Measurements from ENCODE around the gene CHST15.
A peak's percentile ranks its signal among the peaks of the same experiment; 100 is the strongest.

CHST15 gene

DNA sequence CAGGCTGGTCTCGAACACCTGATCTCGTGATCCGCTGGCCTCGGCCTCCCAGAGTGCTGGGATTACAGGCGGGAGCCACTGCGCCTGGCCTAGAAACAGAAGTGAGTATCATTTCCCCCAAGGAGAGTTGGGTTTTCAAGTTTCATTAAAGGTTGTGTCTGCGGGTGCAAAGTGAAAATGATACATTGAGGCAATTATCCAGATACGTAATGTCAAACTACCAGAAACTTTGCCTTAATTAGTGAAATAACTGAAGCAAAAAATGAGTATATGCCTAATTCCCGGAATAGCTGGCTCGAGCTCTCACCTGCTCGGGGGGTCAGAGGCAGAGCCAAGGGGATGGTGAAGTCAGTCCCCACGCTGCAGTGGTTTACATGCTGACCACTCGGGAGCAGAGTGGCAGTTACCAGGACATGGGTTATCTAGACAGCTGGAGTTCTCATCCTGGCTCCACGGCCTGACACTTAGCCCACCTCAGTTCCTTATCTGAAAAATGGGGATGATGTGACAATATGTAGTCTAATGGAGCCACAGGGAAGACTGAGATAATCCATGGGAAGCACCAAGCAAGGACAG, 25.5 kb downstream of the CHST15 start:
- no peak overlapping the region for H2AFZ ChIP-seq (ENCODE audit: low read depth, low read length)
- H3K79me2 ChIP-seq (ENCODE audit: insufficient read depth, low read length), result no peaks in the 10 kb centered on the region
- H3K36me3 ChIP-seq (ENCODE audit: insufficient read depth, low read length), result no peaks in the 10 kb centered on the region
- H3K4me2 ChIP-seq (ENCODE audit: insufficient read depth, low read length), result no peak overlapping the region
- H3K9ac ChIP-seq (ENCODE audit: low read depth, low read length), result no peak overlapping the region
- H3K27me3 ChIP-seq (ENCODE audit: insufficient read depth, low read length, poor library complexity), result no peaks in the 10 kb centered on the region
- no peak overlapping the region for H3K27ac ChIP-seq (ENCODE audit: low read length)
- no peak overlapping the region for H3K4me3 ChIP-seq (ENCODE audit: low read depth in 1 of 2, low read length in 2 of 2)
- no peaks in the 10 kb centered on the region for H4K20me1 ChIP-seq (ENCODE audit: insufficient read depth, low read length)
- TF ChIP-seq EZH2 (IDR thresholded peaks at IDR 0.05; ENCODE audit: borderline replicate concordance, low read depth, low read length, severe bottlenecking), result no peak
- TF ChIP-seq, protein P1, sequence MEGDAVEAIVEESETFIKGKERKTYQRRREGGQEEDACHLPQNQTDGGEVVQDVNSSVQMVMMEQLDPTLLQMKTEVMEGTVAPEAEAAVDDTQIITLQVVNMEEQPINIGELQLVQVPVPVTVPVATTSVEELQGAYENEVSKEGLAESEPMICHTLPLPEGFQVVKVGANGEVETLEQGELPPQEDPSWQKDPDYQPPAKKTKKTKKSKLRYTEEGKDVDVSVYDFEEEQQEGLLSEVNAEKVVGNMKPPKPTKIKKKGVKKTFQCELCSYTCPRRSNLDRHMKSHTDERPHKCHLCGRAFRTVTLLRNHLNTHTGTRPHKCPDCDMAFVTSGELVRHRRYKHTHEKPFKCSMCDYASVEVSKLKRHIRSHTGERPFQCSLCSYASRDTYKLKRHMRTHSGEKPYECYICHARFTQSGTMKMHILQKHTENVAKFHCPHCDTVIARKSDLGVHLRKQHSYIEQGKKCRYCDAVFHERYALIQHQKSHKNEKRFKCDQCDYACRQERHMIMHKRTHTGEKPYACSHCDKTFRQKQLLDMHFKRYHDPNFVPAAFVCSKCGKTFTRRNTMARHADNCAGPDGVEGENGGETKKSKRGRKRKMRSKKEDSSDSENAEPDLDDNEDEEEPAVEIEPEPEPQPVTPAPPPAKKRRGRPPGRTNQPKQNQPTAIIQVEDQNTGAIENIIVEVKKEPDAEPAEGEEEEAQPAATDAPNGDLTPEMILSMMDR (IDR thresholded peaks at IDR 0.05; ENCODE audit: borderline replicate concordance, extremely low read depth, low read length, poor library complexity, severe bottlenecking), result no peak
- H3K9me3 ChIP-seq (ENCODE audit: insufficient read depth, low read length, severe bottlenecking), result no peaks in the 10 kb centered on the region
- H3K4me1 ChIP-seq (ENCODE audit: insufficient read depth, low read length), result peaks cover 58% of the 10 kb centered on the region
- DNase-seq (no peak), ATAC-seq (ENCODE audit: insufficient read depth, low read depth) (no peak)

DNA sequence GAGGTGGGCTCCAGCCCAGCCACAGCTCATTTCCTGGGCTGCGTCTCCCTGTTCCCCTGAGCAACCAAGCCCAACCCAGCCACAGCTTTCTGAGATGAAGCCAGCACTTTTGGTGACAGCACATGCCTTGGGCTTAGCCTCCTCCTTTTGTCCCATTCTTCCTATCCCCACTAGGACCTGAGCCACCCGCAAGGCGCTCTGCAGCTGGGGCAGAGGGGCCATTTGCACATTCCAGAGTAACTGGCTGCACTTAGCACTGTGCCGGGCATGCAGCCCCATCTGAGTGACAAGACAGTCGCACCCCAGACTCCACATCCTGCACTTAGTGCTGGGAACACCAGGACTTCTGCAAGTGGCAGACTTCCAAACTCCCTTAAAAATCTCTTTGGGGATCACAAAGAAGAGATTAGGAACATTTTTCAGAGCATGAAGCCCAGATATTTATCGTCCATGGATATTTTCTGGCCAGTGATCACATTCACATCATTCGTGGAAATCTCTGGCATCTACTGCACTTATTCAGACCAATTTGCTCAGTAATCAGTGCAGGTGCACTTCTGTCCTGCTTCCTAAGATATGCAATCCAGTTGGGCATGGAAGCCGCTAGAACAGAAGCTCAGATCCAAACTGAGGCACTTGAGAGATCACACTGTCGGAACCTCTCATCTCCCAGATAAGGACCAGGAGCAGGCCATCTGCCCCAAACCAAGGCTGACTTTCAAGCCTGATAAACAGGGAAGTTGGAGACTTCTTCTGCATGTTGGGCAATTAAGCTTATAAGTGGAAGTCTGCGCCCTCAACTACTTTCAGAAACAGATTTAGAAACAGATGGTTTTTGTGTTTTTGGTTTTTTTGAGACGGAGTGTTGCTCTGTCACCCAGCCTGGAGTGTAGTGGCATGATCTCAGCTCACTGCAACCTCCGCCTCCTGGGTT, 26.4 kb downstream of the CHST15 start:
- H3K4me2 ChIP-seq (ENCODE audit: insufficient read depth, low read length), result no peak overlapping the region
- no peak overlapping the region for H2AFZ ChIP-seq (ENCODE audit: low read depth, low read length)
- no peaks in the 10 kb centered on the region for H4K20me1 ChIP-seq (ENCODE audit: insufficient read depth, low read length)
- H3K9me3 ChIP-seq (ENCODE audit: insufficient read depth, low read length, severe bottlenecking), result no peaks in the 10 kb centered on the region
- ATAC-seq (ENCODE audit: insufficient read depth, low read depth), result peak; percentile 48
- H3K27me3 ChIP-seq (ENCODE audit: insufficient read depth, low read length, poor library complexity), result no peaks in the 10 kb centered on the region
- peaks cover 50% of the 10 kb centered on the region for H3K4me1 ChIP-seq (ENCODE audit: insufficient read depth, low read length)
- H3K79me2 ChIP-seq (ENCODE audit: insufficient read depth, low read length), result no peaks in the 10 kb centered on the region
- TF ChIP-seq, protein P1 (IDR thresholded peaks at IDR 0.05; ENCODE audit: borderline replicate concordance, extremely low read depth, low read length, poor library complexity, severe bottlenecking), result no peak
- no peak for TF ChIP-seq EZH2 (IDR thresholded peaks at IDR 0.05; ENCODE audit: borderline replicate concordance, low read depth, low read length, severe bottlenecking)
- no peak overlapping the region for H3K9ac ChIP-seq (ENCODE audit: low read depth, low read length)
- H3K4me3 ChIP-seq (ENCODE audit: low read depth in 1 of 2, low read length in 2 of 2), result no peak overlapping the region
- H3K27ac ChIP-seq (ENCODE audit: low read length), result no peak overlapping the region
- DNase-seq, result peak; percentile 56
- H3K36me3 ChIP-seq (ENCODE audit: insufficient read depth, low read length), result no peaks in the 10 kb centered on the region

DNA sequence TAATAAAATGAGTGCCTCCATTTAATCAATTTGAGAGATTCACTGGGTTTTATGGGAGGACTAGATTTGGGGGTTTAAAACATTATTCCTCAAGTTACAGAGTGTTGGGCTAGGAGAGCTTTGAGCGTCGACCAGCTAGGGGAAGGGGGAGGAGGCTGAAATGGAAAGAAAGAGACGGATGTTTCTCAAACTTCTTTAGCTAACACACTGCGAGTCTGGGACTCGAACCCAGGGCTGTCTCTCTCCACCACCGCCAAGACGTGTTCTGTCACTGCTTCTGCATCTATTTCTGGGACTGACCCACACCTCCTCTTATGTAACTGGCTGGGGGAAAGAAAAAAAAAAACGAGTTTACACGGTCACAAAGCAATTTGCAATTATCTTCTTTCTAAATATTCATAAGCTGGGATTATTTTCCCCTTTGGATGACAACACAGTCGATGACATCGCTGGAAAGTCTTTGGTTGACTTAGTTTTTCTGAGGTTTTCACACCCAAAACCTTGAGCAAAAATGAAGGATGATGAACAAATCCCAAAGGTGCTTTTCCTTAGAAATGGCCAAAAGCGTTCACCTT, 27.2 kb downstream of the CHST15 start:
- no peak overlapping the region for H3K4me2 ChIP-seq (ENCODE audit: insufficient read depth, low read length)
- no peak for ATAC-seq (ENCODE audit: insufficient read depth, low read depth)
- no peaks in the 10 kb centered on the region for H3K9me3 ChIP-seq (ENCODE audit: insufficient read depth, low read length, severe bottlenecking)
- H3K27me3 ChIP-seq (ENCODE audit: insufficient read depth, low read length, poor library complexity), result no peaks in the 10 kb centered on the region
- H3K9ac ChIP-seq (ENCODE audit: low read depth, low read length), result no peak overlapping the region
- peaks cover 41% of the 10 kb centered on the region for H3K4me1 ChIP-seq (ENCODE audit: insufficient read depth, low read length)
- H2AFZ ChIP-seq (ENCODE audit: low read depth, low read length), result no peak overlapping the region
- no peak for DNase-seq
- H3K4me3 ChIP-seq (ENCODE audit: low read depth in 1 of 2, low read length in 2 of 2), result no peak overlapping the region
- H3K27ac ChIP-seq (ENCODE audit: low read length), result no peak overlapping the region
- TF ChIP-seq, protein P1 (IDR thresholded peaks at IDR 0.05; ENCODE audit: borderline replicate concordance, extremely low read depth, low read length, poor library complexity, severe bottlenecking), result no peak
- TF ChIP-seq EZH2 (IDR thresholded peaks at IDR 0.05; ENCODE audit: borderline replicate concordance, low read depth, low read length, severe bottlenecking), result no peak
- no peaks in the 10 kb centered on the region for H4K20me1 ChIP-seq (ENCODE audit: insufficient read depth, low read length)
- H3K36me3 ChIP-seq (ENCODE audit: insufficient read depth, low read length), result no peaks in the 10 kb centered on the region
- H3K79me2 ChIP-seq (ENCODE audit: insufficient read depth, low read length), result no peaks in the 10 kb centered on the region
